Fibroblast of lung (primary cell): ENCODE results near the gene SP110. TPM values are rescaled to one million over a fixed set of nuclear protein-coding genes. Genes with fewer than 3 reads are reported as not detected.

Experiments
- DNase-seq, 2 donors: peaks; one replicate each; pipeline versions ENCODE4 v3.0.0 to v3.0.0-alpha.2; 2010; ENCODE audit warnings: low read depth in 2 of 2
- H2AFZ ChIP-seq: 2 replicates; pipeline ENCODE4 v1.5.1; 2012; ENCODE audit warnings: low read length, control low read depth, inconsistent platforms
- H3K27ac ChIP-seq: 2 replicates; pipeline ENCODE4 v1.5.1; 2011; ENCODE audit warnings: low read length, control low read depth; ENCODE audit not compliant: insufficient read depth
- H3K27me3 ChIP-seq: 2 replicates; pipeline ENCODE4 v1.5.1; 2011; ENCODE audit warnings: mild to moderate bottlenecking, low read length; ENCODE audit not compliant: control insufficient read depth, insufficient read depth
- H3K36me3 ChIP-seq: 2 replicates; pipeline ENCODE4 v1.5.1; 2011; ENCODE audit warnings: low read length; ENCODE audit not compliant: control insufficient read depth, insufficient read depth
- H3K4me1 ChIP-seq: 2 replicates; pipeline ENCODE4 v1.5.1; 2011; ENCODE audit warnings: low read length; ENCODE audit not compliant: control insufficient read depth, insufficient read depth; ENCODE audit errors: extremely low read depth
- H3K4me2 ChIP-seq: 2 replicates; pipeline ENCODE4 v1.5.1; 2011; ENCODE audit warnings: low read length, control low read depth; ENCODE audit not compliant: insufficient read depth; ENCODE audit errors: extremely low read depth
- H3K4me3 ChIP-seq, 4 experiments: fragments of 200-600 bp in 1 of 4; sonication (generic) in 1 of 4; replicated peaks in 1 of 4; 2 replicates each; pipeline ENCODE4 v1.5.1; 2011 to 2016; ENCODE audit warnings: low read length in 4 of 4, low read depth in 3 of 4, mild to moderate bottlenecking in 3 of 4, control low read depth in 2 of 4, inconsistent platforms in 1 of 4, mixed read lengths in 1 of 4; ENCODE audit not compliant: insufficient read depth in 1 of 4; ENCODE audit errors: control extremely low read depth in 1 of 4
- H3K79me2 ChIP-seq: 2 replicates; pipeline ENCODE4 v1.5.1; 2012; ENCODE audit warnings: mild to moderate bottlenecking, low read length, inconsistent platforms; ENCODE audit not compliant: control insufficient read depth, insufficient read depth
- H3K9ac ChIP-seq: 2 replicates; pipeline ENCODE4 v1.5.1; 2011; ENCODE audit warnings: mild to moderate bottlenecking, low read length, control low read depth; ENCODE audit not compliant: insufficient read depth
- H3K9me3 ChIP-seq: 2 replicates; pipeline ENCODE4 v1.5.1; 2012; ENCODE audit warnings: low read depth, low read length; ENCODE audit not compliant: control insufficient read depth, insufficient read depth
- H4K20me1 ChIP-seq: 2 replicates; pipeline ENCODE4 v1.5.1; 2011; ENCODE audit warnings: low read length; ENCODE audit not compliant: control insufficient read depth, insufficient read depth; ENCODE audit errors: extremely low read depth
- CTCF ChIP-seq, 2 donors: IDR thresholded peaks in 1 of 2; conservative IDR thresholded peaks in 1 of 2; 1 replicate in 1 of 2; 2 replicates in 1 of 2; pipeline ENCODE4 v1.5.1; 2011 to 2012; ENCODE audit warnings: low read length in 2 of 2, control low read depth in 1 of 2, inconsistent platforms in 1 of 2, low read depth in 1 of 2, mild to moderate bottlenecking in 1 of 2
- EZH2 ChIP-seq: IDR thresholded peaks from 2 replicates; pipeline ENCODE4 v1.5.1; 2012; ENCODE audit warnings: low read length, control low read depth, mild to moderate bottlenecking; ENCODE audit errors: missing control alignments
- polyA plus RNA-seq, 2 donors: library from polyadenylated mRNA; depleted of rRNA in 1 of 2; stranded (reverse) in 1 of 2; unstranded in 1 of 2; fragments of >200 nt; gene quantifications; 2 replicates each; pipeline ENCODE4 v1.2.1, GENCODE V29; 2011 to 2012; ENCODE audit warnings: missing spikeins in 1 of 2
- total RNA-seq: library from RNA; depleted of rRNA; stranded (reverse); fragments of >200 nt; gene quantifications from 2 replicates; pipeline ENCODE4 v1.2.1, GENCODE V29; 2014

The SP110 gene
- total and polyA plus RNA-seq, 2 donors (not counting 1 experiment from before 2014, with no cell fraction given) = 9.2 to 12.7 TPM

- Histone ChIP-seq H3K4me3 (peak overlapping the region; percentile 81 to 88 (median 83)), H3K27ac (peak overlapping the region; percentile 45), H4K20me1 (peaks cover 1% of the 10 kb centered on the region), H3K9ac (peak overlapping the region; percentile 0), H3K4me1 (no peaks in the 10 kb centered on the region), H3K36me3 (no peaks in the 10 kb centered on the region), H3K4me2 (peak overlapping the region; percentile 98), H3K79me2 (no peaks in the 10 kb centered on the region), H2AFZ (peak overlapping the region; percentile 96), H3K9me3 (no peaks in the 10 kb centered on the region), H3K27me3 (no peaks in the 10 kb centered on the region)
- DNase-seq = no peak
- TF ChIP-seq CTCF (conservative IDR thresholded peaks at IDR 0.05 in 1 of 2, IDR thresholded peaks at IDR 0.05 in 1 of 2; ENCODE audit: low read depth in 1 of 2, low read length in 2 of 2) (no peak), EZH2 (no peak)
Measured at GRCh38 chr2:230220347-230220969, 674 bp upstream of the SP110 start.

GRCh38 chr2:230218421-230218820 lies 1.4 kb downstream of the SP110 start:
- H2AFZ ChIP-seq = no peak overlapping the region
- peak overlapping the region; percentile 98 for H3K4me2 ChIP-seq
- no peaks in the 10 kb centered on the region for H3K4me1 ChIP-seq
- H4K20me1 ChIP-seq = peaks cover 2% of the 10 kb centered on the region
- H3K27me3 ChIP-seq = no peaks in the 10 kb centered on the region
- no peaks in the 10 kb centered on the region for H3K36me3 ChIP-seq
- peak overlapping the region in 2 of 4 experiments; percentile 23 to 88 for H3K4me3 ChIP-seq
- no peak for DNase-seq
- no peak overlapping the region for H3K9ac ChIP-seq
- H3K79me2 ChIP-seq = no peaks in the 10 kb centered on the region
- no peak overlapping the region for H3K27ac ChIP-seq
- TF ChIP-seq CTCF (conservative IDR thresholded peaks at IDR 0.05 in 1 of 2, IDR thresholded peaks at IDR 0.05 in 1 of 2; ENCODE audit: low read depth in 1 of 2, low read length in 2 of 2) (no peak), EZH2 (no peak)
- no peaks in the 10 kb centered on the region for H3K9me3 ChIP-seq

GRCh38 chr2:230217424-230217823 lies 2.4 kb downstream of the SP110 start:
- peaks cover 2% of the 10 kb centered on the region for H4K20me1 ChIP-seq
- no peaks in the 10 kb centered on the region for H3K9me3 ChIP-seq
- peaks cover 2% of the 10 kb centered on the region for H3K36me3 ChIP-seq
- DNase-seq = no peak
- TF ChIP-seq EZH2 = no peak
- no peak for TF ChIP-seq CTCF (conservative IDR thresholded peaks at IDR 0.05 in 1 of 2, IDR thresholded peaks at IDR 0.05 in 1 of 2; ENCODE audit: low read depth in 1 of 2, low read length in 2 of 2)
- H3K4me2 ChIP-seq = no peak overlapping the region
- no peak overlapping the region for H3K27ac ChIP-seq
- H3K4me3 ChIP-seq = no peak overlapping the region
- H3K27me3 ChIP-seq = no peaks in the 10 kb centered on the region
- no peaks in the 10 kb centered on the region for H3K4me1 ChIP-seq
- H3K9ac ChIP-seq = no peak overlapping the region
- H2AFZ ChIP-seq = no peak overlapping the region
- H3K79me2 ChIP-seq = no peaks in the 10 kb centered on the region
